Central memory CD8-positive, alpha-beta T cell (primary cell): ENCODE measurements around the gene HPCAL1.

Experiments
- ATAC-seq: fragments of 150-1000 bp; cut with Tn5 transposase; replicated peaks from 2 replicates; pipeline ENCODE4 v1.10.0; 2022; ENCODE audit warnings: mild to moderate bottlenecking, moderate FRiP score, moderate number of reproducible peaks; ENCODE audit not compliant: poor library complexity, severe bottlenecking; ENCODE audit errors: extremely low read depth
- DNase-seq, 2 donors: peaks; one replicate each; pipeline ENCODE4 v3.0.0; 2021; ENCODE audit warnings: low spot score in 2 of 2
- H3K27ac Mint-ChIP-seq: one replicate; pipeline ENCODE4 v1.8.0; 2022; ENCODE audit warnings: low read depth, mild to moderate bottlenecking, moderate library complexity, mixed read lengths
- H3K27me3 Mint-ChIP-seq: one replicate; pipeline ENCODE4 v1.8.0; 2022; ENCODE audit warnings: mixed read lengths
- H3K36me3 Mint-ChIP-seq: one replicate; pipeline ENCODE4 v1.8.0; 2022; ENCODE audit warnings: mild to moderate bottlenecking, moderate library complexity, mixed read lengths; ENCODE audit not compliant: insufficient read depth
- H3K4me1 Mint-ChIP-seq: one replicate; pipeline ENCODE4 v1.8.0; 2022; ENCODE audit warnings: mixed read lengths
- H3K4me3 Mint-ChIP-seq: one replicate; pipeline ENCODE4 v1.8.0; 2022; ENCODE audit warnings: mild to moderate bottlenecking, moderate library complexity, mixed read lengths
- H3K9me3 Mint-ChIP-seq: one replicate; pipeline ENCODE4 v1.8.0; 2022; ENCODE audit warnings: mixed read lengths

HPCAL1 gene

GRCh38 chr2:10408649-10409579, 106.2 kb downstream of the HPCAL1 start:
- peak overlapping the region; percentile 77 for H3K4me3 Mint-ChIP-seq
- no peaks in the 10 kb centered on the region for H3K27me3 Mint-ChIP-seq
- H3K9me3 Mint-ChIP-seq: no peaks in the 10 kb centered on the region
- peak overlapping the region; percentile 88 for H3K27ac Mint-ChIP-seq
- peak; percentile 75 to 76 for DNase-seq
- H3K4me1 Mint-ChIP-seq: peaks cover 27% of the 10 kb centered on the region
- ATAC-seq: peak; percentile 73
- H3K36me3 Mint-ChIP-seq: peaks cover 10% of the 10 kb centered on the region

GRCh38 chr2:10410001-10410822, 107.5 kb downstream of the HPCAL1 start:
- Mint-ChIP-seq H3K27me3 (no peaks in the 10 kb centered on the region), H3K36me3 (peaks cover 10% of the 10 kb centered on the region), H3K4me3 (peak overlapping the region; percentile 32), H3K9me3 (no peaks in the 10 kb centered on the region), H3K4me1 (peaks cover 27% of the 10 kb centered on the region), H3K27ac (no peak overlapping the region)
- DNase-seq: no peak
- no peak for ATAC-seq

DNA sequence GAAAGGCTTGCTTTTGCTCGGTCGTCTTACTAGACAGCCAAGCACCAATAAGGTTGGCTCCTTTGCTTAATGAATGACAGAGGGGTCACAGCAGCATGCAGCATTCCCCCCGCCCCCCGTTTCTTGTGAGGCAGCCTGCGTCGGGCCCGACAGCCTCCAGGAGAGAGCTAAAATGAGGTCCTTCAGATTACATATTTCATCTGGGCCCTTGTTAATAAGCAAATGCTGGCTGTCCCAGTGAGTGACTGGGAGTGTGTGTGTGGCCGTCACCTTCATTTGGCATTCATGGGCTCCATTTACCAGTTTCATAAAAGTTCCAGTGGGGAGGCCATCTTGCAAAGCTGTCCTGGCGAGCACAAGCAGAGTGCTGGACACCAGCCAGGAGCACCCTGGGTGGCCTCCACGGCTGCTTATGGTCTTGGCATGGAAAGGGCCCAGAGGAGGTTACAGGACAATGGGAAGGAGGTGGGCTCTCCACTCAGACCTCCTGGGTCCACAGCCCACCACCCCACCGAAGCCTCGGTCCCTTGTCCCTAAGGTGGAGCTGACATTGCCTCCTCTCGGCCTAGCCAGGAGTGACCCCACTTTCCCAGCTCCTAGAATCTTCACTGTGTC, 108.2 kb downstream of the HPCAL1 start:
- H3K9me3 Mint-ChIP-seq: no peaks in the 10 kb centered on the region
- peaks cover 10% of the 10 kb centered on the region for H3K36me3 Mint-ChIP-seq
- DNase-seq (no peak), ATAC-seq (no peak)
- peaks cover 27% of the 10 kb centered on the region for H3K4me1 Mint-ChIP-seq
- no peaks in the 10 kb centered on the region for H3K27me3 Mint-ChIP-seq
- peak overlapping the region; percentile 32 for H3K4me3 Mint-ChIP-seq
- H3K27ac Mint-ChIP-seq: no peak overlapping the region

- no peak overlapping the region for H3K27ac Mint-ChIP-seq
- H3K27me3 Mint-ChIP-seq: no peaks in the 10 kb centered on the region
- DNase-seq (no peak), ATAC-seq (no peak)
- no peaks in the 10 kb centered on the region for H3K9me3 Mint-ChIP-seq
- no peak overlapping the region for H3K4me3 Mint-ChIP-seq
- H3K4me1 Mint-ChIP-seq: peaks cover 27% of the 10 kb centered on the region
- peaks cover 8% of the 10 kb centered on the region for H3K36me3 Mint-ChIP-seq
These were observed 108.9 kb downstream of the HPCAL1 start for GRCh38 chr2:10411557-10411956.

- H3K4me1 Mint-ChIP-seq: peaks cover 21% of the 10 kb centered on the region
- H3K9me3 Mint-ChIP-seq: no peaks in the 10 kb centered on the region
- H3K27me3 Mint-ChIP-seq: no peaks in the 10 kb centered on the region
- no peak overlapping the region for H3K27ac Mint-ChIP-seq
- DNase-seq (no peak), ATAC-seq (no peak)
- no peak overlapping the region for H3K4me3 Mint-ChIP-seq
- H3K36me3 Mint-ChIP-seq: peaks cover 11% of the 10 kb centered on the region
These were observed 109.7 kb downstream of the HPCAL1 start for GRCh38 chr2:10412380-10412779.

DNA sequence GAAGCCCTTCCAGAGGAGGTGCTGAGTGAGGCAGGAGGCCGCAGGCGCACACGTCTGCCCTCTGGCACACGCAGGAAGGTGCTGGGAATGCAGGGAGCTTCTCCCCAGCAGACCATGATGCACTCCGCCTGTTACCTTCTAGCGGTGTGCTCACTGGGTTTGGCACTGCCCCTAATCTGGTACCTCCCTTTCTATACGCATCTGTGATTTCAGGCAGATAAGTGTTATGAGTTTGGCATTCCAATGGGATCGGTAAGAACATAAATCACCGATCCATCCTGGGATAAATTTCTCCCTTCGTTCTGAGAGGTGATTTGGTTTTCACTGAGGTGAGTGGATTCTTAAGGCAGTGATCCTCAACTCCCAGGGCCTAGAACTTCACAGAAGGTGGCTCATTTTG, 110.8 kb downstream of the HPCAL1 start:
- Mint-ChIP-seq H3K4me3 (no peak overlapping the region), H3K9me3 (no peaks in the 10 kb centered on the region)

GRCh38 chr2:10413991-10414451, 111.3 kb downstream of the HPCAL1 start:
- DNase-seq: no peak
- no peaks in the 10 kb centered on the region for H3K27me3 Mint-ChIP-seq
- no peak overlapping the region for H3K4me3 Mint-ChIP-seq
- ATAC-seq: no peak
- H3K9me3 Mint-ChIP-seq: no peaks in the 10 kb centered on the region
- no peak overlapping the region for H3K27ac Mint-ChIP-seq
- peaks cover 11% of the 10 kb centered on the region for H3K36me3 Mint-ChIP-seq
- peaks cover 6% of the 10 kb centered on the region for H3K4me1 Mint-ChIP-seq

More for the DNA sequence above, 110.8 kb downstream of the HPCAL1 start:
- Mint-ChIP-seq H3K36me3 (peaks cover 9% of the 10 kb centered on the region), H3K4me1 (peaks cover 11% of the 10 kb centered on the region), H3K27ac (no peak overlapping the region), H3K27me3 (no peaks in the 10 kb centered on the region)
- ATAC-seq: no peak
- DNase-seq: no peak

- DNase-seq (no peak), ATAC-seq (no peak)
- H3K9me3 Mint-ChIP-seq: no peaks in the 10 kb centered on the region
- H3K4me1 Mint-ChIP-seq: peaks cover 3% of the 10 kb centered on the region
- H3K36me3 Mint-ChIP-seq: peaks cover 14% of the 10 kb centered on the region
- H3K27ac Mint-ChIP-seq: no peak overlapping the region
- H3K27me3 Mint-ChIP-seq: no peaks in the 10 kb centered on the region
- no peak overlapping the region for H3K4me3 Mint-ChIP-seq
These were observed 111.9 kb downstream of the HPCAL1 start for GRCh38 chr2:10414591-10414990.

DNA sequence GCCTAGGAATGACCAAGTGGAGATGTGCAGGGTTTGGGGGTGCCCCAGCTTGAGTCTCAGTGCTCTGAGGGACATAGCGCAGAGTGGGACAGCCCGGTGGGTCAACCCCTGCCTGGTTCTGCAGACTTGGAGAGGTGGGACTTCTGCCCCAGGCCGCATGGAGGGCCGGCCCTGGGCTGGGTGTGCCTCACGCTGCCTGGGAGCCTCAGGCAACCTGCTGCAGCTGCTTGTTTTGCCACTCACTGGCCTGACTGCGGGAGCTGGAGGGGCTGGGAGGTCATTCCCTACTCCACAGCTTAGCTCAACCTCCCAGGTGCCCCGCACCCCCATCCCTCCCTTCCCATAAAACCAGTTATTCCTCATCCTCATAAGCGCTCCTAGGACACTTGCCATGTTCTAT, 112.3 kb downstream of the HPCAL1 start:
- no peak overlapping the region for H3K4me3 Mint-ChIP-seq
- H3K27me3 Mint-ChIP-seq: no peaks in the 10 kb centered on the region
- H3K4me1 Mint-ChIP-seq: peaks cover 3% of the 10 kb centered on the region
- H3K9me3 Mint-ChIP-seq: no peaks in the 10 kb centered on the region
- ATAC-seq (no peak), DNase-seq (no peak)
- H3K36me3 Mint-ChIP-seq: peaks cover 16% of the 10 kb centered on the region
- H3K27ac Mint-ChIP-seq: no peak overlapping the region

DNA sequence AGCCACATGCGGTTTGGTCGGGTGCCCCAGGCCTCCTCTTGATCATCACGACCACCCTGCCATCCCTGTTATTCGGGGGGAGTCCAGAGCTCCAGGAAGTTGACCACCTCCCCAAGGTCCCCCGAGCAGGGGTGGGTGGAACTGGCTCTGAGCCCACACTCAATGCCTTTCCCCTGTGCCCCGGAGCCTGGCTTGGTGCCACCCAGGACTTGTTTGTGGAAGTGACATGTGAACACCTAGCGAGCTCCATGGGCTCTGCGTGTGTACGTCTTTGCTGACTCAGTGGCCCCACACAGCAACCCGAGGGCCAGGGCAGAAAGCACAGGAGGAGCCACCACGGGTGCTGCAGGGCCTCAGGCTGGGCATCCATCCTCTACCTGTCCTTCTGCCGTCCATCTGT, 112.9 kb downstream of the HPCAL1 start:
- peaks cover 18% of the 10 kb centered on the region for H3K36me3 Mint-ChIP-seq
- peaks cover 3% of the 10 kb centered on the region for H3K4me1 Mint-ChIP-seq
- ATAC-seq (no peak), DNase-seq (no peak)
- H3K4me3 Mint-ChIP-seq: no peak overlapping the region
- no peaks in the 10 kb centered on the region for H3K9me3 Mint-ChIP-seq
- H3K27ac Mint-ChIP-seq: no peak overlapping the region
- H3K27me3 Mint-ChIP-seq: no peaks in the 10 kb centered on the region

DNA sequence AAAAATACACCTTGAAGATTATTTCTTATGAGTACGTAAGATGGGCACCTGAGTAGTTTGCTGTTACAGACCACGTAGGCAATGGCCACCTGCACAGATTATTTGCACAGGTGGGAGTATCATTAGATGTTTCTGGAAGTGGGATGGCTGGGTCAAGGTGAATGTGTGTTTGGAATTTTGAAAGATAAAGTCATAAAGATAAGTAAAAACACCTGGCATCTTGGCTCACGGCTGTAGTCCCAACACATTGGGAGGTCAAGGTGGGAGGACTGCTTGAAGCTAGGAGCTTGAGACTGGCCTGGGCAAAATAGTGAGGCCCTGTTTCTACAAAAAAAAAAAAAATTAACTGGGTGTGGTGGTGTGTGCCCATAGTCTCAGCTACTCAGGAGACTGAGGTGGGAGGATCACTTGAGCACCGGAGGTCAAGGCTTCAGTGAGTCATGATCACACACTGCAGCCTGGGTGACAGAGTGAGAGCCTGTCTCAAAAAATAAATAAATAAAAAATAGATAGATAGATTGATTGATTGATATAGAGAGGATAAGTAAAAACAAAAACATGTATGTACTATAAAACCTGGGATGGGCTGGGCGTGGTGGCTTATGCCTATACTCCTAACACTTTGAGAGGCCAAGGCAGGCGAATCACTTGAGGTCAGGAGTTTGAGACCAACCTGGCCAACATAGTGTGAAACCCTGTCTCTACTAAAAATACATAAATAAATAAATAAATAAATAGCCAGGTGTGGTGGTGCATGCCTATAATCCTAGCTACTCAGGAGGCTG, 115.0 kb downstream of the HPCAL1 start:
- peaks cover 29% of the 10 kb centered on the region for H3K36me3 Mint-ChIP-seq
- H3K27ac Mint-ChIP-seq: no peak overlapping the region
- ATAC-seq (no peak), DNase-seq (no peak)
- no peak overlapping the region for H3K4me3 Mint-ChIP-seq
- H3K9me3 Mint-ChIP-seq: no peaks in the 10 kb centered on the region
- H3K27me3 Mint-ChIP-seq: no peaks in the 10 kb centered on the region
- H3K4me1 Mint-ChIP-seq: peaks cover 3% of the 10 kb centered on the region
